Activated naive CD8-positive, alpha-beta T cell treated with anti-CD3 and anti-CD28 coated beads, Interleukin-2, amount 50 U/mL, for 16 hours (primary cell): ENCODE results near the gene PPP2R2B.

Experiments
- DNase-seq: peaks from one replicate; pipeline ENCODE4 v3.0.0-alpha.2; 2020; ENCODE audit warnings: low read depth, low spot score

Gene PPP2R2B

GRCh38 chr5:146785065-146785464 is 93.5 kb downstream of the PPP2R2B start:
- DNase-seq = no peak

- no peak for DNase-seq
These were observed 97.4 kb downstream of the PPP2R2B start for GRCh38 chr5:146781157-146781556.

GRCh38 chr5:146779211-146779869 is 99.2 kb downstream of the PPP2R2B start:
- DNase-seq = no peak

- DNase-seq = no peak
These were observed 99.8 kb downstream of the PPP2R2B start for GRCh38 chr5:146778795-146779194.

- no peak for DNase-seq
These were observed 100.3 kb downstream of the PPP2R2B start for GRCh38 chr5:146778261-146778660.

DNA sequence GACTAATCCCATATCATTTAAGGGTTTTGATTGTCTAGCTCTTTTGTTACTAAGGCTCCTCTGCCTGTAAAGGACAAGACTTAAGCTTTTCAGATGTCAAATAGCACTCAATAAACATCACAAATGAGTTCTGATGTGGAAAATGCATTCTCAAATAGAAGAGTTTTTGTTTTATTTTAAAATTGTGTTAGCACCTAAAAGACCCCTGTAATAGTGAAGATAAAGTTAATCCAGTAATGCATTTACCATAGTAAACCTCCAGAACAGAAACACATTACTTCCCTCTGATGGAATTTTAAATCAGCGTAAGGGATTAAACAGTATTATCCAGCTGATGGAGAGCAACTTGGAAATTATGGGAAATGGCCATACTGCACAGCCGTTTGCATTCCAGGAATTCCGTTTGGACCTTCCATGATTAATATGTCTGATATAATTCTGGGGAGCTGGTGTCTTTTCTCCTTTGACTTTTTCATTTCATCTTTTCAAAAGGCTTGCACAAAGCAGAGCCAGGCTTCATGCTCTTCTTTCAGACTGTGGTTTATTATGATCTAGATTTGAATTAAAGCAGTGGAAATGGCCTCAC is 105.6 kb downstream of the PPP2R2B start:
- no peak for DNase-seq

DNA sequence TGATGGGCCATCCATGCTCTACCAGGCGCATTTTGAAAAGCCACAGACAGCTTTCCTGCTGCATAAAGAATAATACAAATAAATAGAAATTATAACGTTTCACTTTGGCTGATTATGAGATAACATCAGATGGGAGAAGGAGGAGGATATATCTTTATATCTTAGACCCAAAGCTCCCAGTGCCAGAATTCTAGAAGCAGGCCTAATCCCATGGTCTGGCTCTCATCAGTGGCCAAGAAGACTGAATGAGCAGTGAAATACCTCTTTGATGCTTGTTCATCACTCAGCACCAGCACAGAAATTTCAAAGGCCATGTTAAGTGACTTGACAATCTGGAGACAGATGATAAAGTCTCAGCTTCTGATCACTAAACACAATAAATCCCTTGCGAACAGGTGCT is 107.6 kb downstream of the PPP2R2B start:
- DNase-seq = no peak

DNA sequence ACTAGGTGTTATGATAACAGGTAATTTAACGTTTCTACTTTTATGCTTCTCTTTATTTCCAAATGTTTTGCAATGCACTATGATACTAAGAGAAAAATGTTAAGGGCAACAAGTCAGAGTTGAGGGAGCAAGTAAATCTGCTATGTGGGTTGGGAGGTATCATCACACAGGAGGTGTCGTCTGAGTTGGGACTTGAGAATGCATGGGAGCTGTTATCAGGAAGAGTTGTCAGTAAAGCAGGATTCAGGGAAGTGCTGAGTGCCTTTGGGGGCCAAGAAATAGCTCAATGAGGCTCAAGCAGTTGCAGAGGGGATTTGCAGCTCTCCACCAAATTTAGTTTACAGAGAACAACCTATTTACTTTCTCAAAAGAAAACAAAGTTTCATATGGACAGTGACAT is 108.0 kb downstream of the PPP2R2B start:
- DNase-seq = no peak

DNA sequence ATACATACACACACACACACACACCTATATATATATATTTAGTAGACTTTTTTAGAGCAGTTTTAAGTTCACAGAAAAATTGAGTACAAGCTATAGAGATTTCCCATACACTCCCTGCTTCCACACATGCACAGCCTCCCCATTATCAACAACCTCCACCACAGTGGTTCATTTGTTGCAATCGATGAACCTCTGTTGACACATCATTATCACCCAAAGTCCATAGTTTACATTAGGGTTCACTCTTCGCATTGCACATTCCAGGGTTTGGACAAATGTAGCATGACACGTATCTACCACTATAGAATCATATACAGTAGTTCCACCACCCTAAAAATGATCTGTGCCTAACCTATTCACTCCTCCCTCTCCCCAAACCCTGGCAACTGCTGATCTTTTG is 111.0 kb downstream of the PPP2R2B start:
- DNase-seq = no peak

GRCh38 chr5:146766013-146766412 is 112.5 kb downstream of the PPP2R2B start:
- no peak for DNase-seq

GRCh38 chr5:146765089-146765832 is 113.3 kb downstream of the PPP2R2B start:
- no peak for DNase-seq

DNA sequence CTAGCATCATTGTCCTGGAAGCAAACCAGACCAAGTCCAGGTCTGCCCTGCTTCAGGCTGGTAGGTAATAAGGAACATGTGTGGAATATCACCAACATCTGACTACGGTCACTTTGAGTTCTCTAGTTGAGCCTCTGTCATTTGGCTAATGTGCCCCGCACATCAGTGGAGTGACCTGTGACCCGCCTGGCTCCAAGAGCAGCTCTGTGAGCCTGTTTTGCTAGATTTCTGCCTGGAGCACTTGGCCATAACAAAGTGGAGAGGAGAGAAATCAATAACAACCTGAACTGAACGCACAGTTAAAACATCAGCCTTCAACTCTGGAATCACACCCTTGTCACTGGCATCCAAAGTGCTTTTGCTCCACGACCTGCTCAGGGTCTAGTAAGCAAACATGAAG is 115.7 kb downstream of the PPP2R2B start:
- no peak for DNase-seq

DNA sequence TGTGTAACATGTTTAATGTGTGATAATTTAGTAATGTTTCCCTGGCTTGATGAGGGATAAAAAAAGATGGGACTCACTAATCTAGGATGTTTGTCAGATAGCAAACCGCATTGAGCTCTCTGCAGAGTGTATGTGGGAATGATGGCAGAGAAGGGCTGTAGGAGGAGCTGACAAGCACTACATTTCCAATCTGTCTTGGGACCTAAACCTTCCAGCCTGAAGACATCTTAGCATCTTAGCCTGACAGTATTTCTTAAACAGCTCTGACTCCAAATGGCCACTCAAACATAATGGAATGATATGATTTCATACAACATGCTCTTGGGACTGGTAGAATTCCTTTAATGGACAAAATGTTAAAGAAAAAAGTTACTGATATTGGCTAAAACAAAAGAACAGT is 116.7 kb downstream of the PPP2R2B start:
- DNase-seq = no peak

GRCh38 chr5:146758938-146759337 is 119.6 kb downstream of the PPP2R2B start:
- no peak for DNase-seq

GRCh38 chr5:146758076-146758475 is 120.5 kb downstream of the PPP2R2B start:
- DNase-seq = no peak

- DNase-seq = no peak
These were observed 122.0 kb downstream of the PPP2R2B start for GRCh38 chr5:146756546-146756945.

DNA sequence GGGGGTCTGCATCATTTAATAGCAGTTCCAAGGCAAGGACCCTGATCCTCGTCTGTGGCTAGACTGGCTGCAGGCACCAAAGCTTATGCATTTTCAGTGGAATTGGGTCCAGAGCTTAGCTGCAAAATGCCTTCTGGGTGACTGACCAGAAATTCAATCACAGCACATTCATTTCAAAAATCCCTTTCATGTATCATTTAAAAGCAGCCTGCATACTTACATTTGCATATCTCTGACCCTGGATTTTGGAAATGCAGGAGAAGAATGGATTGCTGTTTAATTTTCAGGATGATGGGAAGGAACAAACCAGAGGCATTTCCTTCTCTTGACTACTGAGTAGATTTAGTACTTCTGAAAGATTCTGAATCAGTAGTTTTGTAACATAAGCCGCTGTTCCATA is 122.8 kb downstream of the PPP2R2B start:
- DNase-seq = no peak

DNA sequence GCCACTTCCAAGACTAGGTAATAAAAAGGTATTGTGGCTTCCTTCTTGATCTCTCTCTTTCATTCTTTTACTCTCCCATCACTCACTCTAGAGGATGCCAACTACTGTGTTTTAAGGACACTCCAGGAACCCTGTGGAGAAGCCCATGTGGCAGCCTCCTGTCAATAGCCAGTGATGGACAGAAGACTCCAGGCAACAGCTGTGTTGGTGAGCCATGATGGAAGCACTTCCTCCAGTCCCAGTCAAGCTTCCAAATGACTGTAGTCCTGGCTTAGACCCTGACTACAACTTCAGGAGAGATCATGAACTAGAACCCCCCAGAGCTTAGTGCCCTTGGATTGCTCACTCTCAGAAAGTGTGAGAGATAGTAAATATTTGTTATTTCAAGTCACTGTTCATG is 123.9 kb downstream of the PPP2R2B start:
- DNase-seq = no peak

DNA sequence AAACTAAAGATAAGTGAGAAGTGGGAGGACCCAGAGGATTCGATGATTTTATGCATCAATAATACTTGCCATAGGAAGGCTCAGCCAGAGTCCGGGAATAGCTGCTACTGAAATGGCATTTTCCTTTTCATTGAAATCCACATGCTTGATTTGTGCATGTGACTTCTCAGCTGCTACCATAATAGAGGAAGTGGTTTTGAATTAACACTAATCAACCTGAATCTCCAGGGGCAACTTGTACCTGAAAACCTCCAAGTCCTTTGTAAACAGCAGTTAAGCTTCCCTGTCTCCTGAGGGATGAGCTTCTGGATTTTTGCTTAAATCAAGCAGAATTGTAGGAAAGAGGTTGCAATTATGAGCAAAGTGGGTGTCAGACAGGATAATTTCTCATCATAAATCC is 124.9 kb downstream of the PPP2R2B start:
- no peak for DNase-seq

DNA sequence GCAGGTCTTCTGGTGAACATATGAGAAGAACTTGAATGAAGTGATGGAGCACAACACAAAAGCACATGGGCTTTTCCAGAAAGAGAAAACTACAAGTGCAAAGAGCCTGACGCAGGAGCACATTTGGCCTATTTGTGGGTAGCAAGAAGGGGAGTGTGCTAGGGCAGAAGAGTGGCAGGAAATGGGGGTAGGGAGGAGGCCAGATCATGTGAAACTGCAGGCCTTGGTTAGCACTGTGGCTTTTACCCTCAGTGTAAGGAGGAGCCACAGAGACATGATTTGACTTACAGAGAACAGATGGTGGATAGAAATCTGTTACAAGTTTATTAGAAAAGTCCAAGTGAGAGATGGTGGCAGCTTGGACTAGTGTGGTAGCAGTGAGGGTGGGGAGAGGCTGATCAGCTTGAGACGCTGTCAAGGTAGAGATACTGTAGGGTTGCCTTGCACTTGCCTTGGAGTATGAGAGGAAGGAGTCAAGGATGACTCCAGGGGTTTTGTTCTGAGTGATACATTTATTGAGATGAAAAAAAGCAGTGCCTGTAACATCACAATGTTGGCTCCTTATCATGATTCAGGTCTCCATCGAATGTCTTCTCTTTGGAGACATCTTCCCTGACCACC is 126.7 kb downstream of the PPP2R2B start:
- no peak for DNase-seq

GRCh38 chr5:146751054-146751453 is 127.5 kb downstream of the PPP2R2B start:
- no peak for DNase-seq

DNA sequence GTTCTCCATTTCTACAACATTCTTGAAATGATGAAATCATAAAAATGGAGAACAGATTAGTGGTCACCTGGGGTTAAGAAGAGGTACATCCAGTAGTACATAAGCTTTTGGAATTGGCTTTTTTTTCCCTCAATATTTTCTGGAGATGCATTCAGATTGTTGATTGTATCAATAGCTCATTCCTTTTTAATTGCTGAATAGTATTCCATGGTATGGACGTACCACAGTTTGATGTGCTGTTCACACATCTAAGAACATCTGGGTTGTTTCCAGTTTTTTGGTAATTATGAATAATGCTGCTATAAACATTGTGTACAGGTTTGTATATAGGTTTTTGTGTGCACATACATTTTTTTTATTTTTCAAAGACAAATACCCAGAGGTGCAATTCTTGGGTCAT is 130.0 kb downstream of the PPP2R2B start:
- no peak for DNase-seq
